GM18907 (cell line): Measurements from ENCODE around the gene SLC46A2.

Experiments used
- ATAC-seq: cut with Tn5 transposase; IDR thresholded peaks from one replicate; pipeline ENCODE4 v1.9.1; 2021; ENCODE audit warnings: mild to moderate bottlenecking, moderate library complexity; ENCODE audit not compliant: unreplicated experiment

Gene SLC46A2

DNA sequence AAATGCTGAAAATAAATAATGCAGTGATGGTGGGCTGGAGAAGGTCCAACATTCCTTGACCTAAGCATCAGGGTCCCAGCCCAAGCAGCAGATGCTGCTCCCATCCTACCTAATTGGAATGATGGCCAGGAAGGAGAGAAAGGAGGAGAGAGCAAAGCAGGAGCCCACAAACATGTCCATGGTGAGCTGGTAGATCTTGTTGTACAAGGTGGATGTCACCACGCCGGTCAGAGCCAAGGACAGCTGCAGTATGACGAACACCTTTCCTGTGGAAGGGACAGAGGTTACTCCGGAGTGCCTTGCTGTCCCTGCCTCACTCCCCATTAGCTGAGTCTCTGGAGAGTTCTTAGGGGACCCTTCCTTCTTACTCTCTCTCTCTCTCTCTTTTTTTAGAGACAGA, 4.3 kb downstream of the SLC46A2 start:
- no peak for ATAC-seq

GRCh38 chr9:112885324-112885723, 5.4 kb downstream of the SLC46A2 start:
- ATAC-seq = no peak

DNA sequence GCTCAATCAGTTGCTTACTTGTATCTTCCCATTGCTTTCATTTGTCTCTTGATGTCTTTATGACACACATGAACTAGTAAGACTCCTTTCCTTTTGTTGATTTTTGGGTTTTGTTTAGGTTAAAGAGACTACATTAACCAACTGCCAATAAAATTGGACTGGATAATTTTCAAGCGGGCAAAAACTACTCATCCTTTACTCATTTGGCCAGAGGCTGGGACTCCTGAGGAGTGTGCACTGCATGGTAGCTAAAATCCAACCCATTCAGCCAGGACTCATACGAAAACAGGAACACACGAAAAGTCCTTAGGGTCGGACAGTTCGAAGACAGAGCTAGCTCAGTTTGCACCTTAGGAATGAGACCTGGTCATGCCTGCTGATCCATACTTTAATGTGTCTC, 6.0 kb downstream of the SLC46A2 start:
- no peak for ATAC-seq

DNA sequence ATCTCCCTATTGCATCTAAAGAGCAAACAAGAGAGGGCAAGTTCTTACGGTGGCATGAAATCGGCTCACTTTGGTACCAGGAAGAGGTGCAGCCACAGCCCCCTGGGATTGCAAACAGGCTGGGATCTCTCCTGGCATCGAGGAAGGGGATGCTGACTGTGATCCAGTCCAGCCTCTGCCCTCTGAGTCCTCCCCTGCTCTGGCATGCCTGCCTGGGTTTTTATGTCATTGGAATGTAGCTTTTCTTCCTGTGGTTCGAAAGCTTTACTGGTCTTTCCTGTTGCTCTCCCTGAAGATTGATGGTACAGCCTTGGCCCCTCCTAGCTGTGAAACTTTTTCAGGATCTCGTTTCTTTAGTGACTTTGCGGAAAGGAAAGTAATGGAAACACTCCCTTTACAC, 6.6 kb downstream of the SLC46A2 start:
- ATAC-seq = no peak

DNA sequence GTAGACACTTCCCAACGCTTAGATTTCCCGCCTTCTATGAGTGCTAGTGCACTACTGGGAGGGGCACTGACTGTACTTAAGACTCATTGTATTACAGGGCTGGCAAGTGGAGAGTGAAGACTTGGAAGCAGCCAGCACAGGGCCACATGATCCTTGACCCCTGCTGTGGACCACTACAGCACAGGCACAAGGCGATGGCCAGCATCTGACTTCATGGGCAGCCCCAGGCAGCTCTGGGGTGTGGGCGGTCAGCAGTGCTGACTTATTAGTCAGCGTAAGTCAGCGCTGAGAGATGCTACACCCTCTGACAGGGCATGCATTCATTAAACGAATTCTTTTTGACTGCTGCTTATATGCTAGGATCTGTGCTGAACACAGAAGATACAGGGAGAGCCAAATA, 9.3 kb downstream of the SLC46A2 start:
- no peak for ATAC-seq

DNA sequence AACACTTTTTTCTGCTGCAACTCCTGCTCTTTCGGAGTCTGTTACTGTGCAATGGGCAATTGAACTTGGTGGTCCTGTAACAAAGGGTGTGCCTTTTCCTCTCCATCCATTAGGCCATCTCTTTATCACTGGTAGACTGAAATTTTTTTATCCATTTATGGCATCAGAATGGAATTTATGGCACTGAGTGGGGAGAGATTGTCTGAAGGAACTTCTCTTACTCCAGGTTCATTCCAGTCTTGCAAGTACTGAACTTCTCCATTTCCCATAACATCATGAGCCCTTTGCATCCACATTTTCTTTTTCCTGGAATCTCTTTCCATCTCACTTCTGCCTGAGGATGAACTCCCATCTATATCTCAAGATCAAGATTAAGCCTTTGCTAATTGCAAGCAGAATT, 10.0 kb downstream of the SLC46A2 start:
- no peak for ATAC-seq

- ATAC-seq = no peak
Measured at GRCh38 chr9:112878752-112879151, 11.9 kb downstream of the SLC46A2 start.

GRCh38 chr9:112873773-112874405, 16.8 kb downstream of the SLC46A2 start:
- ATAC-seq = no peak

- no peak for ATAC-seq
Measured at GRCh38 chr9:112872019-112872418, 18.7 kb downstream of the SLC46A2 start.

DNA sequence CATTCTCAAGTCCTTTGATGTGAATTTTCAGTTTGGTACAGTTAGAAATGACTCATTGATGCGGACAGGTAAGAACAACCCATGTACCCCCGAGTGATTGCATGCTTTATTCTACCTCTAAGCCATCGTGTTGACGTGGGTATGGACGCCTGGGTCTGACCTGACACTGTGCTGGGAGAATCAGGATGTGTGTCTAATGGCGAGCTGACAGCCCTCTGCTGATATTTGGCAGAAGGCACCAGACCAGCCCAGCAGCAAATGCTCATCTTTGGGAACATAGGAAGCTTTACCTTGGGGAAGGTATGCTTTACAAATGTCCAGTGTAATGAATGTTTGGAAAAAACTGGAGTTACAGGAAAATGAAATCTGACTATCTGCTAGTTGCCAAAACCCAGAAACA, 20.1 kb downstream of the SLC46A2 start:
- no peak for ATAC-seq

GRCh38 chr9:112869917-112870316, 20.8 kb downstream of the SLC46A2 start:
- no peak for ATAC-seq

DNA sequence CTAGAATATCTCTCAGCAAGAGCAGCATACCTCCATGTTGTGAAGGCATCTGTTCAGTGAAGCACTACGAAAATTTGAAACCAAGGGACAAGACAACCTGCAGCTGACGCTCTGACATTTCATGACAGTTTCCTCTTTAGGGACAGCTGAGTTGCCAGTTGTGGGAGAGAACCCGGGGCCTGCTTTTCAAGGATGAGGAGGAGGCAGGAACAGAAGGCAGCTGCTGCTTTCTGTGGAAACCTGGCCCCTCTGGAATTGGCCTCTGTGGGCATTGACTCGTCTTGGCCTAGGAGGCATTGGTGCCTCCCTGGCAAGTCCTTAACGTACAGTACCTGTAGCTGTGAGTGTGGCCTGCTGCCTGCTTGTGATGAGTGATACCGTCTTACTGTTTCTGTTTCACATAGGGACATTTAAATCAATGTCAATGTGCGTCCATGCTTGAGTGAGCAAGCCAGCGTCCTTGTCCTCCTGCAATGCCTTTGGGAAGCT, 21.6 kb downstream of the SLC46A2 start:
- ATAC-seq = no peak

- ATAC-seq = no peak
Measured at GRCh38 chr9:112868461-112868860, 22.2 kb downstream of the SLC46A2 start.

- no peak for ATAC-seq
Measured at GRCh38 chr9:112867275-112867991, 23.2 kb downstream of the SLC46A2 start.

GRCh38 chr9:112866662-112867274, 23.9 kb downstream of the SLC46A2 start:
- no peak for ATAC-seq

DNA sequence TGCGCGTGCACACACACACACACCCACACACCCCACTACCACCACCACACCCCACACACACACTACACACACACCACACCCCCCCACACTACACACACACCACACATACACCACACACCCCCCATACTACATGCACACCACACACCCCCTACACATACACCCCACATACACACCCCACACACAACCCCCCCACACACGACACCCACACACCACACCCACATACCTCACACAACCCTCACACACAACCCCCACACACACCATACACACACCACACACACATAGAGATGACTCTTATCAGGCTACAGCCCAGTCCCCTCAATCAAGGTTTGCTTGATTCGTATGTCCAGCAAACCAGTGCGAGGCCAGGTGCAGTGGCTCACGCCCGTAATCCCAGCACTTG, 25.7 kb downstream of the SLC46A2 start:
- no peak for ATAC-seq

DNA sequence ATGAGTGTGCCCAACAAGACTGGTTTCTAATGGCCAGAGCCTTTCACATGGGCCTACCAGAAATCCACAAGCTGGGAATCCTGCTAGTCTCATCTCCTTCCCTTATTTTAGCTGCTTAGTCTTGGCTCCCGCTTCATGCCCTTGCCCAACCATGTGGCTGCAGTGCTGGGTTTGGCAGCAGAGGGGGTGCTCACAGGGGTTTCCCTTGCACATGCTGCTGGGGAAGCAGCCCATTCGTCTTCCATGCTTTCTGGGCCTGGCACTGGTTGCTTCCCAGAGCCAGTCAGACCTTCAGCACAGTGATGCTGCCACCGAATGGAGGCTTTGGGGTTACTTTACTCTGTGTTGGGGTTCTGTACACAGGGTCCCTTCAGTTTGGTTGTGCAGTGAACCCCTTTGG, 26.3 kb downstream of the SLC46A2 start:
- ATAC-seq = no peak

DNA sequence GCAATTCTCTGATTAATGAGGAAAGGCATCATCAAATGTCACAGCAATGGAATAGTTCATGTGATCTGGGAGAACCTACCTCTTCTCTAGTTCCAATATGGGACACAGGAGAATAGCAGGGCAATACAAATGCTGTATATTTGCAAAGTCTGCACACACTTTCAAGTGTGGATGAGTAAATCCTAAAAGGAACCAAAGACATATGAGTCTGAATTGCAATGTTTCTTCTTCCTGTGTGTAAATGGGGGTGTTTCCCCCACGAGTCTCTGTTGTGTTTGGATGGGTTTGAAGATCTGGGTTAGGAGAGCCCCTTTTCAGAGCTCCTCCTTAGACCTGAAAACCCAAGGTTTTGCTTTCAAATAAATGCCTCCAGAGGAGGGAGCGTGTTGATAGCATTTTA, 26.9 kb downstream of the SLC46A2 start:
- ATAC-seq = no peak

GRCh38 chr9:112863214-112863613, 27.5 kb downstream of the SLC46A2 start:
- ATAC-seq = no peak

DNA sequence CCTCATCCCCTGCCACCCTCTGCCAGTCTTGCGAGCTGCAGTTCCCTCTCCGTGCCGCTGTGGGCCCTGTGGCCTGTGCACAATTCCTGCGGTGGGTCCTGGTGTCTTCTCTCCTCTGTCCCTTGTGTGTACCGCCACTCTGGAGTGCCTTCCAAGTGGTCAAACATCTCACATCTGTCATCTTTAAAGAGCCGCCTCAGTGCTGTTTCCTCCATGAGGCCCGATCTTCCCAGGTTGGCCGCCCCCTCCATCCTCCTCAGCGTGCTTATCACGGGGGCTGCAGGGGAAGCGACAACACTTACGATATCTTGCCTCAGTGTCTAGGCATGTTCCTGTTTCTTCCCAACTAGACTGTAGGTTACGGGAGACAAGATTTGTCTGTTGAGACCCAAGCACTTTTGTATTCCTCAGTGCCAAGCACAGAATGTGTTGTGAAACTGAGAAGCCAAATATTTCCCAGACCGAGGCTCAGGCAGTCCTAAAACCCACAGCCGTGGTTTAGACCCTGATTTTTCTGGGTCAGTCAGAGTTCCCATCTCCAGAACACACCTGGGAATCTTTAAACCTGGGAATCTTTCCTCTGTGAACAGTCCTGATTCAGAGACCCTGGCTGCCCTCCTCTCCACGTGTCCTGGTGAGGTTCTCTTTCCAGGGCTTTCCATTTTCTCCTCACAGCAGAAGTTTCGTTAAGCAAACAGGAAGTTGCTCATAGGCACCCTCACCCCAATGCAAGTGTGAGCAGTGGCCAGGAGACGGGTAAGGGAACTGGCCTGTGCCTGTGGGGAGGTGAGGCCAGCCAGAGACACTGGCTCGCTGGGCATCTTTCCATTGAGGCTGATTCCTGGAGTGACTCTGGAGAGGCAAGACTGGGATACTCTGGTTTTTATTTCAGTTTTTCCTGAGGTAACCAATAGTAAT, 28.8 kb downstream of the SLC46A2 start:
- ATAC-seq = no peak

DNA sequence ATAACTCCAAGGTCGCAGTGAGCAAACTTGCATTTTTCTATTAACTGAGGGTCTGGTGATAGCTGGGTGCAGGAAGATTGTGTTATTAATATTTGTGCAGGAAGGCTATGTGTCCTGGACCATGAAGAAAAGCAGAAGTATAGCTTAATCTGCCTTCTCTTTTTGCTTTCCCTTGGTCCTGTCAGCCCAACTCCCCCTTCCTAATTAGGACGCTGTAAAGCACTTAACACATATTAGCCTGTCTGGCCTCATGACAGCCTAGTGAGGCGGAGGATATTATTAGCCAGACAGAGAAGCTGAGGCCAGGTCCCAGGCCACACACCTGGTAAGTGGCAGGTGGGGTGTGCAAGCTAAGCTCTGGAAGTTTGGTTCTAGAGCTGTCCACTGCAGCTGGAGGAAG, 29.5 kb downstream of the SLC46A2 start:
- no peak for ATAC-seq
